HL-60/S4 treated with phorbol 12-myristate 13-acetate at 8.2 ng/mL for 4 days and 3 days (cell line): ENCODE measurements around the gene TMEM138.

Experiments
- in situ Hi-C: fragments of 300-500 bp; cut with MboI; formaldehyde crosslinking; loops from 2 replicates; pipeline ENCODE4 v1.15.0; 2022; ENCODE audit warnings: low sequenced_read_pairs

Gene TMEM138

GRCh38 chr11:61340979-61341378 is 21.2 kb upstream of the TMEM138 start:
- in situ Hi-C loops: no loop called here

GRCh38 chr11:61341706-61342105 is 20.5 kb upstream of the TMEM138 start:
- in situ Hi-C loops: no loop called here

- in situ Hi-C loops: no loop called here
Measured at GRCh38 chr11:61342207-61342803, 19.9 kb upstream of the TMEM138 start.

GRCh38 chr11:61343792-61344745 is 18.1 kb upstream of the TMEM138 start:
- in situ Hi-C loops: no loop called here

- in situ Hi-C loops: no loop called here
Measured at GRCh38 chr11:61345170-61345610, 17.0 kb upstream of the TMEM138 start.

- in situ Hi-C loops: no loop called here
Measured at GRCh38 chr11:61345954-61346843, 16.0 kb upstream of the TMEM138 start.

- in situ Hi-C loops: no loop called here
Measured at GRCh38 chr11:61347916-61348461, 14.2 kb upstream of the TMEM138 start.

- in situ Hi-C loops: no loop called here
Measured at GRCh38 chr11:61349189-61349751, 12.9 kb upstream of the TMEM138 start.

GRCh38 chr11:61349916-61350315 is 12.3 kb upstream of the TMEM138 start:
- in situ Hi-C loops: no loop called here

- in situ Hi-C loops: no loop called here
Measured at GRCh38 chr11:61350336-61350735, 11.8 kb upstream of the TMEM138 start.

- in situ Hi-C loops: no loop called here
Measured at GRCh38 chr11:61350803-61351202, 11.4 kb upstream of the TMEM138 start.

- in situ Hi-C loops: no loop called here
Measured at GRCh38 chr11:61352038-61352437, 10.1 kb upstream of the TMEM138 start.

- in situ Hi-C loops: no loop called here
Measured at GRCh38 chr11:61353131-61354067, 8.8 kb upstream of the TMEM138 start.

- in situ Hi-C loops: no loop called here
Measured at GRCh38 chr11:61354208-61354607, 8.0 kb upstream of the TMEM138 start.

- in situ Hi-C loops: no loop called here
Measured at GRCh38 chr11:61356706-61357105, 5.5 kb upstream of the TMEM138 start.

- in situ Hi-C loops: no loop called here
Measured at GRCh38 chr11:61357233-61357893, 4.8 kb upstream of the TMEM138 start.

GRCh38 chr11:61357894-61358239 is 4.3 kb upstream of the TMEM138 start:
- in situ Hi-C loops: no loop called here

GRCh38 chr11:61358566-61358965 is 3.6 kb upstream of the TMEM138 start:
- in situ Hi-C loops: no loop called here

GRCh38 chr11:61359516-61359915 is 2.7 kb upstream of the TMEM138 start:
- in situ Hi-C loops: no loop called here
